Choroid plexus epithelial cell (primary cell): ENCODE data around the gene DDX42.
A peak's percentile ranks its signal among the peaks of the same experiment; 100 is the strongest.

ENCODE experiments used
- DNase-seq: peaks from one replicate; pipeline ENCODE4 v3.0.0-alpha.2; 2010; ENCODE audit warnings: low read depth
- H3K4me3 ChIP-seq: 2 replicates; pipeline ENCODE4 v1.5.1; 2011; ENCODE audit warnings: low read depth, mild to moderate bottlenecking, control low read depth, low read length, moderate library complexity
- CTCF ChIP-seq: conservative IDR thresholded peaks from 2 replicates; pipeline ENCODE4 v1.5.1; 2011; ENCODE audit warnings: low read depth, mild to moderate bottlenecking, control low read depth, inconsistent platforms, low read length, moderate library complexity

DDX42 gene

DNA sequence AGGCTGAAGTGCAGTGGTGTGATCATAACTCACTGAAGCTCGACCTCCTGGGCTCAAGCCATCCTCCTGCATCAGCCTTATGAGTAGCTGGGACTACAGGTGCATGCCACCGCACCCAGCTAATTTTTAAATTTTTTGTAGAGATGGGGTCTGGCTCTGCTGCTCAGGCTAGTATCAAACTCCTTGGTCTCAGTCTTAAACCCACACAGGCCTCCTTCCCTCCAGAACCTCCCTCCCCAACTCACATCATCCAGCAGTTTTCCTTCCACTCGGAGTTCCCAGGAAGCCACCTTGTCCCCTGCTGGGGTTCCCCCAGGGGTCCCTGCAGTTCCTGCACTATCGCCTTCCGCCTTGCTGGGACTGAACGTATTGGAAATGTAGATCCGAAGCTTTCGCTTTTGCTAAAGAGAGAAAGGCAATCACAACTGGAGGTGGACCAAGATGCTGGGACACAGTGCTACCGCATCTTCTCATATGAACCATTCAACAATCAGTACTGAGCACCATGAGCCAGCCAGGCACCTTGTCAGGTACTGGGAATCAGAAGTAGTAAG lies 61.3 kb downstream of the DDX42 start:
- no peak for TF ChIP-seq CTCF
- no peak for DNase-seq
- H3K4me3 ChIP-seq, result no peak overlapping the region

GRCh38 chr17:63836811-63837210 lies 62.8 kb downstream of the DDX42 start:
- H3K4me3 ChIP-seq, result no peak overlapping the region
- DNase-seq, result no peak
- TF ChIP-seq CTCF, result no peak

GRCh38 chr17:63837480-63837879 lies 63.5 kb downstream of the DDX42 start:
- TF ChIP-seq CTCF, result no peak
- H3K4me3 ChIP-seq, result no peak overlapping the region
- DNase-seq, result no peak

DNA sequence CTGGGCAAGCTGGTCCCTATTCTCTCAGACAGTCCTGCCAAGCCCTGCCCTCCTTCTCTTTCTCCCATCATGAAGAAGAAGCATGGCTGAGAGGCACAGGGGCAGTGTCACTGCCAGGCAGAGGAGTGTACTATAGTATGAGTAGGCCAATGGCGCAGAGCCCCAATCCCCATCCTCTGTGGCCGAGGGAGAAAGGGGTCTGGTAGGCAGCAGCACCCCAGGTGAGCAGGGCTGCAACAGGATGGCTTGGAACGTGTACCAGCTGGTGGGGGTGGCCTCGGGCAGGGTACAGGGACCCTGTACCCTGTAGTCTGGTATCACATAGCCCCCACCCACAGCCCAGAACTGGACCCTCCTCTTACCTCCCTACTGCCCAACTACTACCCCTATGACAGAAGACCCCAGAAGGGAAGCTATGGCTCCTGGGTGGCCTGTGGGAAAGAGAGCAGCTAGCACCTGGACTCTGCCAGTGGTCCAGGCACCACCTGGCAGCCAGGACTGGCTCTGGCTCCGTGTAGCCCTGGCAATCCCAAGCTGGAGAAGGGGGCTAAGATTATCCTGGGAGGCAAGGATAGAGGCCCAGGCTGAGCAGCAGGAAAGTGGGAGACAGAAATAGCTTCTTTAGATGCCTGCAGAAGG lies 64.1 kb downstream of the DDX42 start:
- TF ChIP-seq CTCF, result no peak
- no peak for DNase-seq
- no peak overlapping the region for H3K4me3 ChIP-seq

DNA sequence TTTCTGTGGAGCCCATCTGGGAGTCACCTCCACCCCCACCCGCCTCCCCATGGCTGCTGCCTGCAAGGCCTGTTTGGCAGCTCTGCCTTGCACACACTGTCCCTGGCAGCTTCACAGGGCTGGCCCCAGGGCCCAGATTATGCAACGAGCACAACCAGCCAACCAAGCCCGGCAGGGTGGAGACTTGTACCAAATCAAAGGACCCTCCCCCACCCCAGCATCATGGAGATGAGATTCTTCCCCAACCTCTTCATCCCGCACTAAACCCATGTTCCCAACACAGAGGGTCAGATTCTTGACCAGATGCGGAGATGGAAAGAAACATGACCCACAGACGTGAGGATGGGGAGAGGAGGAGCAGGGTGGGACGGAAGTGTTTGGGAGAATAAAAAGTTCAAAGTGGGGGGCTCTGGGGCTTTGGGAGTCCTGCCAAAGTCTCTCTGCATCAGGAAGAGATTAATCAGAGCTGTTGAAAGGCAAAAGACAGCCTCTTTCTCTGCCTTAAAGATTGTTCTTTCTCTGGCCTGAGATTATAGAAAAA lies 64.7 kb downstream of the DDX42 start:
- peak; percentile 77 for DNase-seq
- no peak for TF ChIP-seq CTCF
- no peak overlapping the region for H3K4me3 ChIP-seq

- DNase-seq, result no peak
- H3K4me3 ChIP-seq, result peak overlapping the region; percentile 85
- no peak for TF ChIP-seq CTCF
Observed at GRCh38 chr17:63840591-63841349, 66.8 kb downstream of the DDX42 start.
